Prostate gland (tissue), 2 donors: ENCODE data around the gene CCDC172.

Source experiments
- CTCF ChIP-seq, 4 experiments: fragments of 200-600 bp in 2 of 4; fragments of 450-650 bp in 2 of 4; sonication (generic) in 2 of 4; IDR thresholded peaks; 1 replicate in 3 of 4; 2 replicates in 1 of 4; pipeline ENCODE4 v1.5.1; 2016 to 2019; ENCODE audit warnings: antibody characterized with exemption in 4 of 4, mild to moderate bottlenecking in 2 of 4, moderate library complexity in 2 of 4
- POLR2A ChIP-seq: fragments of 450-650 bp; IDR thresholded peaks from one replicate; pipeline ENCODE4 v1.6.1; 2016; ENCODE audit warnings: antibody characterized with exemption, mild to moderate bottlenecking
- POLR2AphosphoS5 ChIP-seq: sonication (generic); formaldehyde crosslinking; IDR thresholded peaks from one replicate; pipeline ENCODE4 v1.6.1; 2017; ENCODE audit warnings: antibody characterized with exemption

- TF ChIP-seq CTCF (IDR thresholded peaks at IDR 0.05) (no peak), POLR2A (no peak), POLR2AphosphoS5 (no peak)
Observed at GRCh38 chr10:116316503-116316902, 7.7 kb upstream of the CCDC172 start.
